HG03378 (cell line): ENCODE results near the gene BHMT2.

Experiments
- ATAC-seq: cut with Tn5 transposase; IDR thresholded peaks from one replicate; pipeline ENCODE4 v1.9.1; 2021; ENCODE audit warnings: mild to moderate bottlenecking, moderate library complexity; ENCODE audit not compliant: unreplicated experiment

Gene BHMT2

GRCh38 chr5:79069488-79070349 lies at the start of gene BHMT2, which contains the start of gene DMGDH:
TSS of gene BHMT2 (plus strand) at chr5:79069767. CDS start at chr5:79069783, 16 bp downstream.
TSS of gene DMGDH (minus strand) at chr5:79069674. CDS start at chr5:79069620, 54 bp downstream.
- no peak for ATAC-seq

- ATAC-seq = no peak
Measured at GRCh38 chr5:79020861-79021561, 48.6 kb upstream of the BHMT2 start.

GRCh38 chr5:79021753-79022152 lies 47.8 kb upstream of the BHMT2 start:
- ATAC-seq = no peak

GRCh38 chr5:79022771-79023170 lies 46.8 kb upstream of the BHMT2 start:
- ATAC-seq = no peak

- no peak for ATAC-seq
Measured at GRCh38 chr5:79023348-79023747, 46.2 kb upstream of the BHMT2 start.

GRCh38 chr5:79023947-79024346 lies 45.6 kb upstream of the BHMT2 start:
- no peak for ATAC-seq

GRCh38 chr5:79025054-79025472 lies 44.5 kb upstream of the BHMT2 start:
- no peak for ATAC-seq

- no peak for ATAC-seq
Measured at GRCh38 chr5:79030663-79031484, 38.7 kb upstream of the BHMT2 start.

GRCh38 chr5:79031485-79031867 lies 38.1 kb upstream of the BHMT2 start:
- no peak for ATAC-seq

- ATAC-seq = no peak
Measured at GRCh38 chr5:79032031-79032695, 37.4 kb upstream of the BHMT2 start.

- no peak for ATAC-seq
Measured at GRCh38 chr5:79032782-79033181, 36.8 kb upstream of the BHMT2 start.

GRCh38 chr5:79035237-79035636 lies 34.3 kb upstream of the BHMT2 start:
- ATAC-seq = no peak

- ATAC-seq = no peak
Measured at GRCh38 chr5:79036769-79037168, 32.8 kb upstream of the BHMT2 start.

- no peak for ATAC-seq
Measured at GRCh38 chr5:79042188-79042587, 27.4 kb upstream of the BHMT2 start.

- no peak for ATAC-seq
Measured at GRCh38 chr5:79047199-79047598, 22.4 kb upstream of the BHMT2 start.

GRCh38 chr5:79048437-79048836 lies 21.1 kb upstream of the BHMT2 start:
- ATAC-seq = no peak

- no peak for ATAC-seq
Measured at GRCh38 chr5:79050498-79050897, 19.1 kb upstream of the BHMT2 start.

- ATAC-seq = no peak
Measured at GRCh38 chr5:79053321-79053720, 16.2 kb upstream of the BHMT2 start.

- ATAC-seq = no peak
Measured at GRCh38 chr5:79055017-79055416, 14.6 kb upstream of the BHMT2 start.

GRCh38 chr5:79056847-79057246 lies 12.7 kb upstream of the BHMT2 start:
- ATAC-seq = no peak

- no peak for ATAC-seq
Measured at GRCh38 chr5:79059674-79060073, 9.9 kb upstream of the BHMT2 start.
